NOMO-1 treated with DMSO at 0.1 percent for 48 hours (cell line): ENCODE data around the gene WWOX.

Source experiments
- DNase-seq: peaks from one replicate; lab custom pipeline; 2025; ENCODE audit not compliant: unreplicated experiment; lab: John Stamatoyannopoulos, UW

WWOX gene

DNA sequence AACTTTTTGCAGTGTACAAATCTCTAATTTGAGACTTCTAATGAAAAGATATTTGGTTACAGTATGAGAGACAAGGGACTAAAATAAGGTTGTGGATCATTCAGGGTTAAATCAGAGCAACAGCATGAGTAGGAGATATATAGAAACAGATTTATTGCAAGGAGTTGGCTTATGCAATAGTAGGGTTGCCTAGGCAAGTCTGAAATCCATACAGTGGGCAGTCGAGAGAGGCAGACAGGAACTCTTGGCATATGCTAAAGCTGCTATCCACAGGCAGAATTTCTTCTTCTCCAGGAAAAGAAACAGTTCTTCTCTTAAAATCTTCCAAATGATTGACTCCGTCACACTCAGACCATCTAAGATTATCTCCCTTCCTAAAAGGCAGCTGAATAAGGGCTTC, 1000.3 kb downstream of the WWOX start:
- DNase-seq, result peak; percentile 71

DNA sequence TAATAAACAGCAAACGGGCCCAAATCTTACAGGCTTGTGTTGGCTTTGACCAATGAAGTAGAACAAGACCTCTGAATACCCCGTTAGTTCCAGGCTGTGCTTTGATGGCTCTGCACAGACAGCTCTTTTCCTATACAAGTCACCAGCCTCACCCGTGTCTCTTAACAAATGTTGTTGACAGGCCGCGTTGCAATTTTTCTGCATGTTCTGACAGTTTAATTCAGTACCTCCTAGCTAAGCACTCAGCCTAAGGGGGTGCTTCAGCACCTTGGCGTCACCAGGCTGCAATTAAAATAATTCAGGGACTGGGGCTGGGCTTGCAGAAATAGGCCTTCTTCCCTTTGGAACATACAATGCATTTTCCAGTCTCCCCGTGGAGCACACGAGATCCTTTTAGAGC, 1001.0 kb downstream of the WWOX start:
- no peak for DNase-seq

DNA sequence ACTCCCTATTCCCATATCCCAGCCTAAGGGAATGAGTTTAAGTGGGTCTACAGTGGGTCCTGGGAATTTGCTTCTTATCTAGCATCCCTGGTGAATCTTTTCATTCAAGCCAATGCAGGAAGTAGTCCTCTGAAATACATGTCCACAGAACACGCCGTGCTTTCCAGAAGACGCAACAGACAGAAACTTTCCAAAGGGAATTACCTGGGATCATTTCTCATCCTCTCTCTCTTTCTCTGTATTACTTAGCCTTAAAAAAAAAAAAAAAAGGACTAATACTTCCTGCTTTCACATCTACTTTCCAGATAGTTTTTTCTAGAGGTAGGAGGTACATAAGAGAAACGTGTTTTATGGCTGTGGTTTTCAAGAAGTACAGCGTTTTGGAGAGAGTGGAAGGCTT, 1002.0 kb downstream of the WWOX start:
- peak; percentile 51 for DNase-seq

DNA sequence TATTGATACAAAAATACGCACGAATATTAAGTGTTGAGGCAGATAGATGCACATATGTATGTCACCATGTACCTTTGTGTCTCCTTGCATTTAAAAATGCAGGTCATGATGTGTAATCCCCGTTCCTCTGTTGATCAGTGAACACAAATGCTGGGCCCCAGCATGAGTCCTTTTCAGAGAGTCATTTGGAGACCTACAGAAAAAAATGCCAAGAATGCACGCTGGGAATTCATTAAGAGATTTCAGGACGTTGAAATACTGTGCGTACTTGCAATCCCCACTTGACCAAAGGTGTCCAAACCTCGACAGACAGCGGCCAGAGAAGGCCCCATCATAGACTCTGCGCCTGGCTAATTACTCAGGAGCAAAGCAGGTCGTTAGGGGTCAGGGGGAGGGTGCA, 1005.1 kb downstream of the WWOX start:
- no peak for DNase-seq

GRCh38 chr16:79107301-79107700, 1007.8 kb downstream of the WWOX start:
- DNase-seq, result no peak

GRCh38 chr16:79109771-79110170, 1010.3 kb downstream of the WWOX start:
- DNase-seq, result no peak

- DNase-seq, result no peak
Measured at GRCh38 chr16:79110242-79110641, 1010.8 kb downstream of the WWOX start.

DNA sequence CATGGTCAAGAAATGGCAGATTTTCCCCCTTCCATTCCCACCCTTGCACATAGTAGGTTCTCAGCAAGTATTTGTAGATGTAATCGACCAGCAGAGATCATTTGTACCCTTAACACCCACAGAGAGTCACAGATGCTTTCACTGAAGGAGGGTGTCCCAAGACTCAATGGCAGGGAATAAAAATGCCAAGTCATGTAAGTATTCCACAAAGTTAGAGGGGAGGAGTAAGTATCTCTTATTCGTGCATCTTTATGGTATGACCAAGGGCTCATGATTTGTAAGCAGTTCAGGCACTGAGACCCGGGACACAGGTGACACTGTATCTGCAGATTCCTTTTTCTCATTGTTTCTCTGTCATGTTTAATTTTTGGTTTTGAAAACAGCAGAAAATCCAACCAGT, 1011.5 kb downstream of the WWOX start:
- no peak for DNase-seq

DNA sequence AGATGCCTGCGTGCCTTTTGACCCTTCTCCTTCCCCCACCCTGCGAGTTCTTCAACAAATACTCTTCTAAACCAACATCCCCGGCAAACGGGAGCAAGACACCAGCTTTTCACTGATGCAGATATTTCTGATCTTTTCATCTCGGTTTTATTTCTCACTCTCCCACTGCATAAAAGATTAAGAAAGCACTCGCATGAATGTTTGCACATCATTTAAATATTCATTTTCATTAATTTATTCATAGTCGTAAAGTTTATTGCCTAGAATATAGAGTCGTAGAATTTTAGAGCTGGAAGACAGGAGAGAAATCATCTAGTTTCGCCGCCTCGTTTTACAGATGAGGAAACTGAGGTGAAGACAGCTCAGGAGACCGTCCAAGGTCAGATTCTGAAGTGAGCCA, 1013.0 kb downstream of the WWOX start:
- no peak for DNase-seq

GRCh38 chr16:79113826-79114225, 1014.4 kb downstream of the WWOX start:
- DNase-seq, result no peak

GRCh38 chr16:79114759-79115158, 1015.3 kb downstream of the WWOX start:
- no peak for DNase-seq

GRCh38 chr16:79121906-79122305, 1022.5 kb downstream of the WWOX start:
- DNase-seq, result no peak

DNA sequence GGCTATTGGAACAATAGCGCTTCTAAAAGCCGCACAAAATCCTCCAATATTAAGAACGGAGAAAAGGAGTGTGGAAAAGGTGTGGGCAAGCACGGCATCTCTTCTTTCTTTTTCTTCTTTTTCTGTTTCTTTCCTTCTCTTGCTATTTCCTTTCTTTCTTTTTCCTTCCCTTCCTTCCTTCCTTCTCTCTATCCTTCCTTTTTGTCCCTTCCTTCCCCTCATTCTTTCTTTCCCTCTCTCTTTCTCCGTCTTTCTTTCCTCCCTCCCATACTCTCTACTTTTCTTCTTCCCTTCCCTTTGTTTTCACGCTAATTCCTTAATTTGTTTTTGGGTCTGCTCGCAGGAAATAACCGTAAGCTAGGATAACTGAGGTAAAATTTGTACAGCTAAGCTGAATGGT, 1022.9 kb downstream of the WWOX start:
- DNase-seq, result no peak

- no peak for DNase-seq
Measured at GRCh38 chr16:79124016-79124756, 1024.7 kb downstream of the WWOX start.

GRCh38 chr16:79127766-79128165, 1028.3 kb downstream of the WWOX start:
- no peak for DNase-seq

DNA sequence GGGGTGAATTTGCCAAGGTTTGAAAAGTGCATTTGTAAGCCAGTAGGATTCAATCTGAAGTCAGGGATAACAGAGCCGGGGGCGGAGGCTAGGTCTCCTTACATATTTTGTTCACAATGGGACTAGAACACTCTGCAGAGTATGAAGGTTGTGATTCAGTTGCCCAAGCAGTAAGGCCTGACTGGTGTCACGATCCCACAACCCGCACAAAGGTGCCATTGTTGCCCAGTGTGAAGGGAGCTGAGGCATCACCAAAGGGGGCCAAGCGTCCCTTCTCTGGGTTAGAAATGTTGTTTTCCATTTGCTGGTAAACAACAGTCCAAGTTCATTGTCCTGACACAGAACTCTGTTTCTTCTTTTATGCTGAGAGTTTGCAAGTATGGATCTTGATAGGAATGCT, 1029.3 kb downstream of the WWOX start:
- DNase-seq, result no peak

- no peak for DNase-seq
Measured at GRCh38 chr16:79130616-79131015, 1031.2 kb downstream of the WWOX start.

- no peak for DNase-seq
Measured at GRCh38 chr16:79131321-79132075, 1032.0 kb downstream of the WWOX start.

DNA sequence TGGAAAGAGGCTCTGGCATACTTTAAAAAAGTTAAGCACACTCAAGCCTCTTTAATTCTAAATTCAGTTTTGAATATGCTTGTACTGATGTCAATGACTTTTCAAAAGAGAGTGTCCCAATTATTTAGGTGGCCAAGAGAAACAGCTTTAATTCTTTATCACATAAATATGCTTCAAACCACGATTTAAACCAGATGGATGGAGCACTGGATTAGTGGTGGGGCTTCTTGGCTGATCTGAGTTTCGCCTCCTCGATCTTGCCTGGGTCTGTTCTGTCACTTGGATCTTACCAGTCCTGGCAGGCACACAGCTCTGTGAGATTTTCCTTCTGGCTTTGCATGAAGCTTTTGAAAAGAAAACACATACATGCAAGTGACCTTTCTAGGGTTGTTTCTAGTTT, 1033.2 kb downstream of the WWOX start:
- DNase-seq, result no peak

GRCh38 chr16:79134300-79134699, 1034.8 kb downstream of the WWOX start:
- DNase-seq, result no peak

DNA sequence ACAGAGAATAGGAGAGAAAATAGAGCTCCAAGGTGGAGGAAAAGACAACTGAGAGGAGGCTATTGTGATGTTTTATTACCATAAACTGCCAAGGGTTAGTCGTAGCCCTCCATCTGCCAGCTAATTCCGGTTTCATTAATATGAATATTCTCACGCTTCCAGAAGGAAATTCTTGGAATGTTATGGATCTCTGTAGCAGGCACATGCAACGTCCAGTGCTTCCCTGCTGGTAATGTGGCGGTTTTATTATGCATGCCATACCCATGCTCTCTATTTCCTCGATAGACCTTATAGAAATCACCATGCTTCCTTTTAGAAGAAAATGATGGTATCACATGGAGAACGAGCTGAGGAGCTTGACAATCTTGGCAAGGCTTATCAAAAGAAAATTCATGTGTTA, 1037.5 kb downstream of the WWOX start:
- DNase-seq, result no peak

GRCh38 chr16:79137426-79137939, 1038.0 kb downstream of the WWOX start:
- no peak for DNase-seq
